T1000 (cell line): ENCODE results near the gene HMBS.
"Not testable (repeated sequence)": the region's sequence is repeated elsewhere in the genome, so short reads cannot be mapped to it uniquely, and the experiment has no call there.

Experiments used
- DNase-seq: peaks from one replicate; lab custom pipeline; 2025; ENCODE audit warnings: mixed read lengths; lab: John Stamatoyannopoulos, UW

Gene HMBS

DNA sequence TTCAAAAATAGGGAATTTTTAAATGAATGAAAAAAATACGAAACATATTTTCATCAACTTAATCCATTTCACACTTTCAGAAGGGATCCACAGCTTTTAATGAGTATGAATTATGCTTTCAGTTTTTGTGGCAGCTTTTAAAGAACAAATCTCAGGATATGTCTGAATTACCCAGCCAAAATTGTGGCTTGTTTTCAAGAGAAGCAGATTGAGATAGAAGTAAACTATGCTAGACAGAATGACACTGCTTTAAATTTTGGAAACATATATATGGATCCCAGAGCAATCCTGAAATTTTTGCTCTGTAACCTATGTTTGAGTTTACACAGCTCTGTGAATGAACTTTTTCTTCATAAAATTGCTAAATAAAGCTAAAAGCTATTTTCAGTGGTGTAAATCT is 34.3 kb downstream of the HMBS start:
- DNase-seq = no peak

GRCh38 chr11:119120639-119121007 is 35.9 kb downstream of the HMBS start:
- DNase-seq = no peak

- DNase-seq = peak; percentile 95
Measured at GRCh38 chr11:119121008-119121810, 36.5 kb downstream of the HMBS start, which contains the start of gene HINFP. Gene HINFP (plus strand): TSS chr11:119121580. CDS start chr11:119126945, 5,365 bp downstream.

DNA sequence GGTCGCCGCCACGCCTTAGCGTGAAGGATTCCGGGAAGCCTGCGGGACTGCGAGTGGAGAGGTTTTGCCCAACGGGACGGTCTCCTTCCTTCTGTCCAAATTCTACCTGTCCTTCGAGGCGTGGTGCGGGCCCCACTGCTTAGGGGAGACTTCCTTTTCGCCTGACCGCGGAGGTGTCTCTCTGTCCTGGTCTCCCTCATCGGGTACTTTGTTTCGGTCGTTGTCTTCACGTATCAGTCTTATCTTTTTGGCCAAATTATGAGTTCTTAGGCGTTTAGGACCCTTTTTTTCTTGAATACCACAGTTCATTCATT is 37.1 kb downstream of the HMBS start:
- DNase-seq = no peak

DNA sequence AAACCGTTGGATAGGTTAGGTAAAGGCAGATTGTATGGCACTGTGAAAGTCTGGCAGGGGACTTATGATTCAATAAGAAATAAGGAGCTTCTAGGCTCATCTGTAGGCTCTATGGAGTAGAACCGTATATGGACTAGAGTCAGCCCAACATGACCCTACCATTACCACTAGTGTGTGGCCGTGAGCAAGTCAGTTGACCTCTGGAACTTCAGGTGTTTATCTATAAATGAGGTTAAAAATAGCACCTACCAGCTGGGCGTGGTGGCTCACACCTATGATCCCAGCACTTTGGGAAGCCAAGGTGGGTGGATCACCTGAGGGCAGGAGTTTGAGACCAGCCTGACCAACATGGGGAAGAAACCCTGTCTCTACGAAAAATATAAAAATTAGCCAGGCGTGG is 41.1 kb downstream of the HMBS start:
- no peak for DNase-seq

DNA sequence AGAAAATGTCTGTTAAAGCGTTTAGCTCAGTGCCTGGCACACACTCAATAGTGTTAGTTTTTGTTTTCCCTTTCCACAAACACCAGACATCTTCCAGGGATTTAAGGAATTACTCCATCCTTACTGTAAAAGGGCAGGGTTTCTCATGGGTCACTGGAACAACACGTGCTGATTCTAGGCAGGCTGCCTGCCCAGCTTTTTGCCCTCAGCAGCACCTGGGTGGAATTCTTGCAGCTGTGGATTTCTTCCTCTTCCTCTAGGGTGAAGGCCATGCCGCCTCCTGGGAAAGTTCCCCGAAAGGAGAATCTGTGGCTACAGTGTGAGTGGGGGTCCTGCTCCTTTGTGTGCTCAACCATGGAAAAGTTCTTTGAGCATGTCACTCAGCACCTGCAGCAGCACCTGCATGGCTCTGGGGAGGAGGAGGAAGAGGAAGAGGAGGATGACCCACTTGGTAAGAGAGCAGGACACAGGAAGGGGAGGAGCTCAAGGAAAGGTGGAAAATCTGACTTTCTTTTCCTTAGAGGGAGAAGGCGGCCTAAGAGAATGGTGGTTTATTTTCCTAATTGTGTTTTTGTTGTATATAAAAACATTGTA is 42.1 kb downstream of the HMBS start:
- DNase-seq = no peak

DNA sequence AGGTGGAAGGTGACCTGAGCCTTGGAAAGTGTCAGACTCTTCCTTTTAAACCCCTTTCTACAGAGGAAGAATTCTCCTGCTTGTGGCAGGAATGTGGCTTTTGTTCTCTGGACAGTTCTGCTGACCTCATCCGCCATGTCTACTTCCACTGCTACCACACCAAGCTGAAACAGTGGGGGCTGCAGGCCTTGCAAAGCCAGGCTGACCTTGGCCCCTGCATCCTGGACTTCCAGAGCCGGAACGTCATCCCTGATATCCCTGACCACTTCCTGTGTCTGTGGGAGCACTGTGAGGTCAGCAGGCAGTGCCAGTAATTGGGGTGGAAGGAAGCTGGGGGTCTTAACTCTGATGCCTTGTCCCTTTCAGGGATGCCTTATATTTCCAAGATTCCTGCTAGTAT is 46.0 kb downstream of the HMBS start:
- DNase-seq = no peak

GRCh38 chr11:119134389-119134978 is 49.8 kb downstream of the HMBS start:
- DNase-seq = no peak

GRCh38 chr11:119139276-119139675 is 54.6 kb downstream of the HMBS start:
- not testable (repeated sequence) for DNase-seq
